ENCODE data around the gene PTK7. TPM values are rescaled to one million over a fixed set of nuclear protein-coding genes. Genes with fewer than 3 reads are reported as not detected.

The PTK7 gene
- total RNA-seq, 1 donor from 2014 or later, result 308 TPM

DNA sequence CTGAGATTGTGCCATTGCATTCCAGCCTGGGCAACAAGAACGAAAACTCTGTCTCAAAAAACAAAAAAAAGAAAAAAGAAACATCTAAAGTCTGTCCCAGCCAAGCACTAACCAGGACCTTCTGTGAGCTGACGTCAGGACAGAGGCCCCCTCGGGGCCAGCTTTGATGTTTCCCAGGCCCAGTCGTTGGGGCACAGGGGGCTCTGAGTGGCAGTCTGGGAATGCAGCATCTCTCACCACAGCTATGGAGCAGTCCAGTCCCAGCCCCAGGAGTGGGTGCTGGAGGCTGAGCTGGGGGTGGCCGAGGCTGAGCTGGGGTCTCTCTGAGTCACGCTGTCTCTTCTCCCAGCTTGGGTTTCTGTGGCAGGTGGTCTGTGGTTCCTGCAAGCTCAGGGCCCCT lies 49.0 kb downstream of the PTK7 start:
- Mint-ChIP-seq H3K9me3 (no peaks in the 10 kb centered on the region), H3K27ac (peak overlapping the region; percentile 92), H3K4me3 (no peak overlapping the region), H3K27me3 (ENCODE audit: low read depth) (no peaks in the 10 kb centered on the region), H3K4me1 (peaks cover 50% of the 10 kb centered on the region), H3K36me3 (no peaks in the 10 kb centered on the region)
- DNase-seq (ENCODE audit: low spot score in 2 of 2, unreplicated experiment in 2 of 2), result no peak
- TF ChIP-seq, protein P1, sequence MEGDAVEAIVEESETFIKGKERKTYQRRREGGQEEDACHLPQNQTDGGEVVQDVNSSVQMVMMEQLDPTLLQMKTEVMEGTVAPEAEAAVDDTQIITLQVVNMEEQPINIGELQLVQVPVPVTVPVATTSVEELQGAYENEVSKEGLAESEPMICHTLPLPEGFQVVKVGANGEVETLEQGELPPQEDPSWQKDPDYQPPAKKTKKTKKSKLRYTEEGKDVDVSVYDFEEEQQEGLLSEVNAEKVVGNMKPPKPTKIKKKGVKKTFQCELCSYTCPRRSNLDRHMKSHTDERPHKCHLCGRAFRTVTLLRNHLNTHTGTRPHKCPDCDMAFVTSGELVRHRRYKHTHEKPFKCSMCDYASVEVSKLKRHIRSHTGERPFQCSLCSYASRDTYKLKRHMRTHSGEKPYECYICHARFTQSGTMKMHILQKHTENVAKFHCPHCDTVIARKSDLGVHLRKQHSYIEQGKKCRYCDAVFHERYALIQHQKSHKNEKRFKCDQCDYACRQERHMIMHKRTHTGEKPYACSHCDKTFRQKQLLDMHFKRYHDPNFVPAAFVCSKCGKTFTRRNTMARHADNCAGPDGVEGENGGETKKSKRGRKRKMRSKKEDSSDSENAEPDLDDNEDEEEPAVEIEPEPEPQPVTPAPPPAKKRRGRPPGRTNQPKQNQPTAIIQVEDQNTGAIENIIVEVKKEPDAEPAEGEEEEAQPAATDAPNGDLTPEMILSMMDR (IDR thresholded peaks at IDR 0.05; ENCODE audit: unreplicated experiment), result no peak

DNA sequence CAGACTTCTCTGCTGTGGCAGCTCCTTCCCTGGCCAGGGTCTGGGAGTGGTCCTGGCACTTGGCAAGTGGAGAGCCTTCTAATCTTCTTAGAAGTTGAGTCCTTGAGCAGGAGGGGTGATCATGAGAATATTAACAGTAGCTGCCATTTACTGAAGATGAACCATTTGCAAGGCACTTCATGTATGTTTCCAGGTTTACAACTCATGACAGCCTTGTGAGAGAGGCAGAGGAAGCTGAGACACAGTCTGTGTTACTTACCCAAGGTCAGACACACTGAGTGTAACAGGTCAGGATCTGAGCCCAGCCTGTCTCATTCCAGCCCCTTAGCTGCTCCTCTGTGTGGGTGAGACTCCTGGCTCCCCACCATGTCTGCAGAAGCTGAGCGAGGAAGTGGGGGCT lies 49.4 kb downstream of the PTK7 start:
- Mint-ChIP-seq H3K36me3 (no peaks in the 10 kb centered on the region), H3K4me1 (peaks cover 48% of the 10 kb centered on the region), H3K4me3 (no peak overlapping the region), H3K27ac (peak overlapping the region; percentile 92), H3K27me3 (ENCODE audit: low read depth) (no peaks in the 10 kb centered on the region), H3K9me3 (no peaks in the 10 kb centered on the region)
- TF ChIP-seq, protein P1 (IDR thresholded peaks at IDR 0.05; ENCODE audit: unreplicated experiment), result no peak
- DNase-seq (ENCODE audit: low spot score in 2 of 2, unreplicated experiment in 2 of 2), result no peak

DNA sequence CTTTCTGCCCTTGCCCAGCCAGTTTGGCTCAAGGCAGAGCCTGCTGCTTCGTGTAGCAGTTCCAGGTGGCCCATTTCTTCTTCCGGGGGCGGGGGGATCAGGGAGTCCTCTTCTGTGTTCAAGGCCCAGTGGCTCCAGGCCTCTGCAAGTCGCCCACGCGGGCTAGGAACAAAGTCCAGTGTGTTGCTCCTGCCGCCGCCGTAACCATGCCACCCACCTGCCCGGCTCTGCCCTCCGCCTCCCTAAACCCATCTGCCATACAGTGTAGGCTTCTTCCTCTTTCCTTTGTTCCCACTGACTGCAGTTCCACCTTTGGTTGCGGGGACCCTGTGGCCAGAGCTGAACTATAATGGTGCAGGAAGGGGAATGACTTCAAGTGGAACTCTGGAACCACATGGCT lies 51.1 kb downstream of the PTK7 start:
- no peak overlapping the region for H3K27ac Mint-ChIP-seq
- H3K27me3 Mint-ChIP-seq (ENCODE audit: low read depth), result no peaks in the 10 kb centered on the region
- no peaks in the 10 kb centered on the region for H3K9me3 Mint-ChIP-seq
- no peak overlapping the region for H3K4me3 Mint-ChIP-seq
- DNase-seq (ENCODE audit: low spot score in 2 of 2, unreplicated experiment in 2 of 2), result no peak
- peaks cover 10% of the 10 kb centered on the region for H3K36me3 Mint-ChIP-seq
- H3K4me1 Mint-ChIP-seq, result peaks cover 35% of the 10 kb centered on the region
- TF ChIP-seq, protein P1 (IDR thresholded peaks at IDR 0.05; ENCODE audit: unreplicated experiment), result no peak

DNA sequence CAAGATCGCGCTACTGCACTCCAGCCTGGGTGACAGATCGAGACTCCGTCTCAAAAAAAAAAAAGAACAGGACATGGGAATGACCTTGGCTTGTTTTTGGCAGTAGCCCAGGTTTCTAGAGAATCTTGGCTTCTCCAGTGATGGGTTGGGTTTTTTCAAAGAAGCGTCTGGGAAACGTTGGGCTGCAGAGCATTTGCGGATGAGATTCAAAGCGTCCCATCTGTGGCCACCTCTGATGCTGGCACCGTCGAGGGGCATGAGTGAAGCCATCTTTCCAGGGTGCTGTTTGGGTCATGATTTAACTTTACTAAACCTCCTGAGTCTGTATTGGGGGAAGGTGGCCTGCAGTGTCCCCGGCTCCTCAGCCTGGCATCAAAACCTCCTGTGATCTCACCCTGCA lies 51.8 kb downstream of the PTK7 start:
- H3K27me3 Mint-ChIP-seq (ENCODE audit: low read depth), result no peaks in the 10 kb centered on the region
- TF ChIP-seq, protein P1 (IDR thresholded peaks at IDR 0.05; ENCODE audit: unreplicated experiment), result no peak
- H3K36me3 Mint-ChIP-seq, result peaks cover 16% of the 10 kb centered on the region
- no peaks in the 10 kb centered on the region for H3K9me3 Mint-ChIP-seq
- no peak overlapping the region for H3K4me3 Mint-ChIP-seq
- peak overlapping the region; percentile 22 for H3K27ac Mint-ChIP-seq
- peaks cover 32% of the 10 kb centered on the region for H3K4me1 Mint-ChIP-seq
- no peak for DNase-seq (ENCODE audit: low spot score in 2 of 2, unreplicated experiment in 2 of 2)

DNA sequence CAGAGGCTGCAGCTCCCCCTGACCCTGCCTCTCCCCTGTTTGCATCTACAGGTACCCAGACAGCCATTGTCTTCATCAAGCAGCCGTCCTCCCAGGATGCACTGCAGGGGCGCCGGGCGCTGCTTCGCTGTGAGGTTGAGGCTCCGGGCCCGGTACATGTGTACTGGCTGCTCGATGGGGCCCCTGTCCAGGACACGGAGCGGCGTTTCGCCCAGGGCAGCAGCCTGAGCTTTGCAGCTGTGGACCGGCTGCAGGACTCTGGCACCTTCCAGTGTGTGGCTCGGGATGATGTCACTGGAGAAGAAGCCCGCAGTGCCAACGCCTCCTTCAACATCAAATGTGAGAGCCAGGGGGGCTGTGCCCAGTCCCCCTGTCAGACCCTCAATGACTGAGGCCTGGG lies 52.8 kb downstream of the PTK7 start:
- Mint-ChIP-seq H3K4me3 (no peak overlapping the region), H3K4me1 (peaks cover 21% of the 10 kb centered on the region), H3K36me3 (peaks cover 21% of the 10 kb centered on the region), H3K27me3 (ENCODE audit: low read depth) (no peaks in the 10 kb centered on the region), H3K27ac (no peak overlapping the region), H3K9me3 (no peaks in the 10 kb centered on the region)
- TF ChIP-seq, protein P1 (IDR thresholded peaks at IDR 0.05; ENCODE audit: unreplicated experiment), result no peak
- DNase-seq (ENCODE audit: low spot score in 2 of 2, unreplicated experiment in 2 of 2), result no peak

Data from mesothelial cell of epicardium (in vitro differentiated cells).